ENCODE results near the gene HSD17B13. TPM values are rescaled to one million over a fixed set of nuclear protein-coding genes. Genes with fewer than 3 reads are reported as not detected.

The HSD17B13 gene
- total and polyA plus RNA-seq, 2 experiments from 2014 or later: 0.30 to 1.00 TPM

DNA sequence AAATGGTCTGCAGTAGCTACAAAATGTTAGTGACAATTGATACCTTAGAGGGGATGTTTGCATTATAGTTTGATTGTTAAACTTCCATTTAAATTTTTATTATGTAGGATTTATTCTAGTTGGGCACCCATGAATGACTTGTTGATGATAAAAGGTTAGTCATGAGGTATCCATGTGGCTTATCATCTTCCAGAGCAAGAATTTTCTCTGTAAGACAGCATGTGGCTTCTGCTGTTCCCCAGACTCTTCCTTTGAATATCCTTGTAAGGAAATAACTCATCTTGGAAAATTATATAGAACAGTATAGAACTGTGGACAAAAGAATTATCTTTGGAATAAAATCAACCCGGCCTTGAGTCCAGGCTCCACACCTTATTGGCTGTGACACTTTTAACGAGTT lies 62.2 kb downstream of the HSD17B13 start:
- no peaks in the 10 kb centered on the region for H3K27me3 ChIP-seq
- DNase-seq (ENCODE audit: low spot score): no peak
- H4K20me1 ChIP-seq (ENCODE audit: insufficient read depth, poor library complexity, severe bottlenecking): no peaks in the 10 kb centered on the region
- no peaks in the 10 kb centered on the region for H3K4me1 ChIP-seq (ENCODE audit: insufficient read depth)
- H3K27ac ChIP-seq: no peak overlapping the region
- TF ChIP-seq, protein P1, sequence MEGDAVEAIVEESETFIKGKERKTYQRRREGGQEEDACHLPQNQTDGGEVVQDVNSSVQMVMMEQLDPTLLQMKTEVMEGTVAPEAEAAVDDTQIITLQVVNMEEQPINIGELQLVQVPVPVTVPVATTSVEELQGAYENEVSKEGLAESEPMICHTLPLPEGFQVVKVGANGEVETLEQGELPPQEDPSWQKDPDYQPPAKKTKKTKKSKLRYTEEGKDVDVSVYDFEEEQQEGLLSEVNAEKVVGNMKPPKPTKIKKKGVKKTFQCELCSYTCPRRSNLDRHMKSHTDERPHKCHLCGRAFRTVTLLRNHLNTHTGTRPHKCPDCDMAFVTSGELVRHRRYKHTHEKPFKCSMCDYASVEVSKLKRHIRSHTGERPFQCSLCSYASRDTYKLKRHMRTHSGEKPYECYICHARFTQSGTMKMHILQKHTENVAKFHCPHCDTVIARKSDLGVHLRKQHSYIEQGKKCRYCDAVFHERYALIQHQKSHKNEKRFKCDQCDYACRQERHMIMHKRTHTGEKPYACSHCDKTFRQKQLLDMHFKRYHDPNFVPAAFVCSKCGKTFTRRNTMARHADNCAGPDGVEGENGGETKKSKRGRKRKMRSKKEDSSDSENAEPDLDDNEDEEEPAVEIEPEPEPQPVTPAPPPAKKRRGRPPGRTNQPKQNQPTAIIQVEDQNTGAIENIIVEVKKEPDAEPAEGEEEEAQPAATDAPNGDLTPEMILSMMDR (IDR thresholded peaks at IDR 0.05; ENCODE audit: poor library complexity): no peak
- no peak for TF ChIP-seq EZH2 (IDR thresholded peaks at IDR 0.05; ENCODE audit: borderline replicate concordance)
- no peak for TF ChIP-seq EZH2phosphoT487 (IDR thresholded peaks at IDR 0.05; ENCODE audit: low read depth, severe bottlenecking, unreplicated experiment)
- no peaks in the 10 kb centered on the region for H3K9me2 ChIP-seq (replicated peaks; ENCODE audit: insufficient read depth)
- no peaks in the 10 kb centered on the region for H3K79me2 ChIP-seq
- H3K9me3 ChIP-seq (ENCODE audit: low read depth): no peaks in the 10 kb centered on the region
- H3K4me2 ChIP-seq: no peak overlapping the region
- no peak overlapping the region for H3K4me3 ChIP-seq
- no peaks in the 10 kb centered on the region for H3K36me3 ChIP-seq (replicated peaks; ENCODE audit: insufficient read depth, low read depth)
- H2AFZ ChIP-seq: no peak overlapping the region
- 85% methylated on average over 2 of the region's 2 CpGs for WGBS (ENCODE audit: low lambda C conversion rate, missing lambda C conversion rate)

DNA sequence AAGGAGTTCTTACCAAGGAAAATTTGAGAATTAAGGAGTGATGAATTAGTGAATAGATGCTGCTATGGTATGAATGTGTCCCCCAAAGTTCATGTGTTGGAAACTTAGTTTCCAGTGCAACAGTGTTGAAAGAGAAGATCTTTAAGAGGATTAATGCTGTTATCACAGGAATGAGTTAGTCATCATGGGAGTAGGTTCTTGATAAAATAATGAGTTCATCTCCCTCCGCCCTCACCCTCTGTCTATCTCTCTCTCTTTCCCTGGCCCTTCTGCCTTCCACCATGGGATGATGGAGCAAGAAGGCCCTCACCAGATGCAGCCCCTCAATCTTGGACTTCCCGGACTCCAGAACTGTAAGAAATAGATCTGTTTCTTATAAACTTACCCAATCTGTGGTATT lies 64.0 kb downstream of the HSD17B13 start:
- Histone ChIP-seq H3K27me3 (no peaks in the 10 kb centered on the region), H3K79me2 (no peaks in the 10 kb centered on the region), H3K4me2 (no peak overlapping the region), H3K4me3 (no peak overlapping the region), H3K27ac (no peak overlapping the region), H4K20me1 (ENCODE audit: insufficient read depth, poor library complexity, severe bottlenecking) (no peaks in the 10 kb centered on the region), H3K36me3 (replicated peaks; ENCODE audit: insufficient read depth, low read depth) (no peaks in the 10 kb centered on the region), H2AFZ (no peak overlapping the region), H3K9me3 (ENCODE audit: low read depth) (no peaks in the 10 kb centered on the region), H3K9me2 (replicated peaks; ENCODE audit: insufficient read depth) (no peaks in the 10 kb centered on the region), H3K4me1 (ENCODE audit: insufficient read depth) (no peaks in the 10 kb centered on the region)
- DNase-seq (ENCODE audit: low spot score): no peak
- TF ChIP-seq, protein P1 (IDR thresholded peaks at IDR 0.05; ENCODE audit: poor library complexity): no peak
- no peak for TF ChIP-seq EZH2 (IDR thresholded peaks at IDR 0.05; ENCODE audit: borderline replicate concordance)
- no peak for TF ChIP-seq EZH2phosphoT487 (IDR thresholded peaks at IDR 0.05; ENCODE audit: low read depth, severe bottlenecking, unreplicated experiment)
- WGBS (ENCODE audit: low lambda C conversion rate, missing lambda C conversion rate): 92% methylated on average over 2 of the region's 2 CpGs

DNA sequence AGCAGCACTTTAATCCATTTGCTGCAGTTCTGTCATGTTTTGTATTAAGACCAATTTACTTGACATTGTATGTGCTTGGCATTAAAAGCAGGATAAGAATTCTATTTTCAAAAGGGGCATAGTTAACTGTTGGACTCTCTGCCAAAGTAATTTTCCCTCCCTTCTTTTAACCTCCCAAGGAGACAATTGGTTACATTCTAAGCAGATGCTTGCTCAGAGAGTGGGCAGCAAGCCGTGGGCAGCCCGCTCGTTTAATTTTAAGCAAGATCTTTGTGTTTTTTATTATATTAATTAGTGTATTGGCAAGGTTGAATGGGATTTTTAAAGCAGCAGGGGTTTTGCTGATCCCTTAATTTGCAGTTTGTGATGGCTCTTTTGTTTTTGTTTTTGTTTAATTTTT lies 65.2 kb downstream of the HSD17B13 start:
- no peaks in the 10 kb centered on the region for H3K9me3 ChIP-seq (ENCODE audit: low read depth)
- H4K20me1 ChIP-seq (ENCODE audit: insufficient read depth, poor library complexity, severe bottlenecking): no peaks in the 10 kb centered on the region
- no peak overlapping the region for H2AFZ ChIP-seq
- no peaks in the 10 kb centered on the region for H3K36me3 ChIP-seq (replicated peaks; ENCODE audit: insufficient read depth, low read depth)
- H3K4me3 ChIP-seq: no peak overlapping the region
- no peaks in the 10 kb centered on the region for H3K9me2 ChIP-seq (replicated peaks; ENCODE audit: insufficient read depth)
- no peak overlapping the region for H3K4me2 ChIP-seq
- 52% methylated on average over 3 of the region's 3 CpGs for WGBS (ENCODE audit: low lambda C conversion rate, missing lambda C conversion rate)
- H3K27me3 ChIP-seq: no peaks in the 10 kb centered on the region
- H3K27ac ChIP-seq: peak overlapping the region; percentile 7
- no peak for DNase-seq (ENCODE audit: low spot score)
- no peak for TF ChIP-seq EZH2 (IDR thresholded peaks at IDR 0.05; ENCODE audit: borderline replicate concordance)
- TF ChIP-seq, protein P1 (IDR thresholded peaks at IDR 0.05; ENCODE audit: poor library complexity): no peak
- TF ChIP-seq EZH2phosphoT487 (IDR thresholded peaks at IDR 0.05; ENCODE audit: low read depth, severe bottlenecking, unreplicated experiment): no peak
- no peaks in the 10 kb centered on the region for H3K79me2 ChIP-seq
- no peaks in the 10 kb centered on the region for H3K4me1 ChIP-seq (ENCODE audit: insufficient read depth)

DNA sequence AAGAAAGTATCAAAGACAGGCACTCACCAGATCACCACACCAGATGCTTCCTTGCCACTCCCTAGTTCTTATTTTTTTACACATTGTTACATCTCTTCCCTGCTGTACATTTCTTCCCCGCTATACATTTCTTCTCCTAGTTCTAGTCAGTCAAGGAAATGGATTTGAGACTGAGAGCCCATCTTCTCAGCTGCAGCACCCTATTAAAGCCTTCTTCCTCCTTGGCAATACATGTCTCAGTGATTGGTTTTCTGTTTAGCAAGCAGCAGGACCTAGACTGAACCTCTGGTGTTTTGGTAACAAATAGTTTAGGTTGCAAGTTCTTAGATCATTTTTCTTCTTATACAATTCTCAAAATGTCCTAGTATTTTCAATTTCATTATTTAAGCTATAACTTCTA lies 66.9 kb downstream of the HSD17B13 start:
- Histone ChIP-seq H3K9me3 (ENCODE audit: low read depth) (no peaks in the 10 kb centered on the region), H3K4me1 (ENCODE audit: insufficient read depth) (no peaks in the 10 kb centered on the region), H3K27me3 (no peaks in the 10 kb centered on the region), H4K20me1 (ENCODE audit: insufficient read depth, poor library complexity, severe bottlenecking) (no peaks in the 10 kb centered on the region), H3K4me2 (no peak overlapping the region), H2AFZ (no peak overlapping the region), H3K9me2 (replicated peaks; ENCODE audit: insufficient read depth) (no peaks in the 10 kb centered on the region), H3K36me3 (replicated peaks; ENCODE audit: insufficient read depth, low read depth) (no peaks in the 10 kb centered on the region), H3K4me3 (no peak overlapping the region), H3K27ac (no peak overlapping the region), H3K79me2 (no peaks in the 10 kb centered on the region)
- DNase-seq (ENCODE audit: low spot score): no peak
- 80% methylated on average over 1 of the region's 1 CpG for WGBS (ENCODE audit: low lambda C conversion rate, missing lambda C conversion rate)
- TF ChIP-seq, protein P1 (IDR thresholded peaks at IDR 0.05; ENCODE audit: poor library complexity): no peak
- TF ChIP-seq EZH2 (IDR thresholded peaks at IDR 0.05; ENCODE audit: borderline replicate concordance) (no peak), EZH2phosphoT487 (IDR thresholded peaks at IDR 0.05; ENCODE audit: low read depth, severe bottlenecking, unreplicated experiment) (no peak)

Measured in hepatocyte (in vitro differentiated cells).